OCI-LY1 (cell line): ENCODE measurements around the gene ZNF3.

Source experiments
- CTCF ChIP-seq: fragments of 200-600 bp; sonication (generic), shearing (Covaris generic); IDR thresholded peaks from 2 replicates; pipeline ENCODE4 v1.5.1; 2017; ENCODE audit warnings: mild to moderate bottlenecking, antibody characterized with exemption, low read length, moderate library complexity, mixed read lengths
- EZH2 ChIP-seq: fragments of 200-600 bp; sonication (generic), shearing (Covaris generic); IDR thresholded peaks from 2 replicates; pipeline ENCODE4 v1.8.0; 2017; ENCODE audit warnings: borderline replicate concordance, mixed run types, mild to moderate bottlenecking, antibody characterized with exemption, low read length, moderate library complexity, mixed read lengths

- TF ChIP-seq CTCF, result no peak
- TF ChIP-seq EZH2, result no peak
Observed at GRCh38 chr7:100101016-100101862, 19.7 kb upstream of the ZNF3 start, which contains the start of the genes AP4M1 and MCM7.
